HEK293 (cell line): ENCODE results near the gene IRF2BPL.

Source experiments
- GLIS1 ChIP-seq: fragments of 450-650 bp; formaldehyde crosslinking; IDR thresholded peaks from 2 replicates; pipeline ENCODE4 v1.5.1; 2016; ENCODE audit warnings: missing biosample characterization, missing genetic modification characterization
- KLF8 ChIP-seq: fragments of 450-650 bp; formaldehyde crosslinking; IDR thresholded peaks from 2 replicates; pipeline ENCODE4 v1.5.1; 2016; ENCODE audit warnings: missing biosample characterization, missing genetic modification characterization
- PRDM1 ChIP-seq: fragments of 450-650 bp; formaldehyde crosslinking; IDR thresholded peaks from 2 replicates; pipeline ENCODE4; 2016; ENCODE audit warnings: missing biosample characterization, missing genetic modification characterization
- SP3 ChIP-seq: fragments of 450-650 bp; formaldehyde crosslinking; IDR thresholded peaks from 2 replicates; pipeline ENCODE4 v1.5.1; 2016; ENCODE audit warnings: missing biosample characterization, missing genetic modification characterization
- YY2 ChIP-seq: fragments of 450-650 bp; formaldehyde crosslinking; IDR thresholded peaks from 2 replicates; pipeline ENCODE4 v1.5.1; 2016; ENCODE audit warnings: missing biosample characterization, missing genetic modification characterization
- ZBTB8A ChIP-seq: fragments of 450-650 bp; formaldehyde crosslinking; IDR thresholded peaks from 2 replicates; pipeline ENCODE4 v1.5.1; 2016; ENCODE audit warnings: missing biosample characterization, missing genetic modification characterization
- ZEB2 ChIP-seq: fragments of 450-650 bp; formaldehyde crosslinking; IDR thresholded peaks from 2 replicates; pipeline ENCODE4 v1.5.1; 2016; ENCODE audit warnings: missing biosample characterization, missing genetic modification characterization
- ZIC2 ChIP-seq: fragments of 450-650 bp; formaldehyde crosslinking; IDR thresholded peaks from 2 replicates; pipeline ENCODE4 v1.5.1; 2016; ENCODE audit warnings: missing biosample characterization, missing genetic modification characterization
- ZNF121 ChIP-seq: fragments of 450-650 bp; formaldehyde crosslinking; IDR thresholded peaks from 2 replicates; pipeline ENCODE4 v1.5.1; 2016; ENCODE audit warnings: missing biosample characterization, missing genetic modification characterization
- ZNF138 ChIP-seq: fragments of 450-650 bp; formaldehyde crosslinking; IDR thresholded peaks from 2 replicates; pipeline ENCODE4 v1.5.1; 2016; ENCODE audit warnings: missing biosample characterization, missing genetic modification characterization, borderline replicate concordance
- ZNF274 ChIP-seq, 2 experiments: fragments of 200-500 bp in 1 of 2; fragments of 450-650 bp in 1 of 2; sonication (Bioruptor generic) in 1 of 2; formaldehyde crosslinking in 1 of 2; IDR thresholded peaks; 2 replicates each; pipeline versions ENCODE4 v1.5.1 to v1.6.1; 2014 to 2016; ENCODE audit warnings: borderline replicate concordance in 1 of 2, inconsistent platforms in 1 of 2, low read length in 1 of 2, missing biosample characterization in 1 of 2, missing genetic modification characterization in 1 of 2
- ZNF324 ChIP-seq: fragments of 450-650 bp; formaldehyde crosslinking; IDR thresholded peaks from 2 replicates; pipeline ENCODE4 v1.5.1; 2016; ENCODE audit warnings: missing biosample characterization, missing genetic modification characterization
- ZNF335 ChIP-seq: fragments of 450-650 bp; formaldehyde crosslinking; conservative IDR thresholded peaks from 2 replicates; pipeline ENCODE4 v1.5.1; 2016; ENCODE audit warnings: missing biosample characterization, missing genetic modification characterization
- ZNF416 ChIP-seq: fragments of 450-650 bp; formaldehyde crosslinking; IDR thresholded peaks from 2 replicates; pipeline ENCODE4 v1.5.1; 2016; ENCODE audit warnings: missing biosample characterization, missing genetic modification characterization
- ZNF571 ChIP-seq: fragments of 450-650 bp; formaldehyde crosslinking; IDR thresholded peaks from 2 replicates; pipeline ENCODE4 v1.5.0; 2017; ENCODE audit warnings: missing biosample characterization, missing genetic modification characterization
- ZNF600 ChIP-seq: fragments of 450-650 bp; formaldehyde crosslinking; IDR thresholded peaks from 2 replicates; pipeline ENCODE4 v1.5.1; 2016; ENCODE audit warnings: missing biosample characterization, missing genetic modification characterization
- ZNF629 ChIP-seq: fragments of 450-650 bp; formaldehyde crosslinking; IDR thresholded peaks from 2 replicates; pipeline ENCODE4 v1.5.1; 2017; ENCODE audit warnings: missing biosample characterization, missing genetic modification characterization
- ZNF660 ChIP-seq: fragments of 450-650 bp; IDR thresholded peaks from 2 replicates; pipeline ENCODE4 v1.5.1; 2018; ENCODE audit warnings: missing biosample characterization, mild to moderate bottlenecking, missing genetic modification characterization
- ZNF664 ChIP-seq: fragments of 450-650 bp; formaldehyde crosslinking; IDR thresholded peaks from 2 replicates; pipeline ENCODE4 v1.5.1; 2016; ENCODE audit warnings: missing biosample characterization, missing genetic modification characterization
- TF ChIP-seq, protein P1 (sequence below): fragments of 450-650 bp; formaldehyde crosslinking; IDR thresholded peaks from 2 replicates; pipeline ENCODE4 v1.5.1; 2016; ENCODE audit warnings: missing biosample characterization, missing genetic modification characterization
- TF ChIP-seq, protein P2 (sequence below): fragments of 450-650 bp; formaldehyde crosslinking; IDR thresholded peaks from 2 replicates; pipeline ENCODE4 v1.5.1; 2016; ENCODE audit warnings: missing biosample characterization, missing genetic modification characterization
- TF ChIP-seq, protein P3 (sequence below): fragments of 450-650 bp; formaldehyde crosslinking; IDR thresholded peaks from 2 replicates; pipeline ENCODE4 v1.5.1; 2016; ENCODE audit warnings: missing biosample characterization, missing genetic modification characterization
- TF ChIP-seq, protein P4 (sequence below): sonication (generic); formaldehyde crosslinking; IDR thresholded peaks from 2 replicates; pipeline ENCODE4 v1.8.1; 2022; ENCODE audit warnings: mild to moderate bottlenecking, moderate library complexity, missing genetic modification reagents
- TF ChIP-seq, protein P5 (sequence below): fragments of 450-650 bp; formaldehyde crosslinking; conservative IDR thresholded peaks from 2 replicates; pipeline ENCODE4 v1.5.1; 2016; ENCODE audit warnings: low read depth, missing biosample characterization, missing genetic modification characterization
- TF ChIP-seq, protein P6 (sequence below): fragments of 450-650 bp; formaldehyde crosslinking; IDR thresholded peaks from 2 replicates; pipeline ENCODE4 v1.5.1; 2017; ENCODE audit warnings: missing biosample characterization, missing genetic modification characterization

Gene IRF2BPL

DNA sequence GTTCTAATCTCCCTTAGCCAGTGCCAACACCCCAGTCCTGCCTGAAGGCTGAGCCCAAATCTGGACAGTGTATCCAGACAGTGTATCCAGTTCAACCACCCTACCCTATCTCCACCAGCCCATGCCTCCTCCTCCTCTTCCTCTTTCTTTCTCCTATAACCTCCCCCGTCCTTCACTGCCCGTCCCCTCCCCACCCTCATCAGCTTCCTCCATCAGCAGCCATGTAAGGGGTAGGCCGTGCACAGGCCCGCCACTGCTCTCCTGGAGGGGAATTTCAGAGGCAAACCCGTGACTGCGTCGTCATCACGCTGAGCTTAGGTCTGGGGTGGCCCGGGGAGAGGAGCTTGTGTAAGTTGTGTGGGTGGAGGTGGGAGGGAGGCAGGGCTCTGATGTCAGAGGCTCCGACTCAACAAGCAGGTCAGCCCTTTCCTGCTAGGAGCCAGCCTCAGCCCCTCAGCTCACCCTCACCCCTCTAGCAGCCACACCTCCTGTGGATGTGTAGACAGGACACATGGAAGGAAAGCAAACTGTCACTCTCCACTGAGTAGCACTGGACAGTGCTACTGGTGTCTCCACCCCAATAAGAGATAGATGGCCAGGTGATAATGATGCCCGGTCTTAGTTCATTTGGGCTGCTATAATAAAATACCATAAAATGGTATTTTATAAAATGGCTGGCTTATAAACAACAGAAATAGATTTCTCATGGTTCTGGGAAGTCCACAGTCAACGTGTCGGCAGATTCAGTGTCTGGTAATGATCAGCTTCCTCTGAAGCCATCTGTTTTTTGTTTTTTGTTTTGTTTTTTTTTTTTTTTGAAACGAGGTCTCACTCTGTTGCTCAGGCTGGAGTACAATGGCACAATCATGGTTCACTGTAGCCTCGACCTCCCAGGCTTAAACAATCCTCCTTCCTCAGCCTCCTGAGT lies 50.5 kb downstream of the IRF2BPL start (continued):
- TF ChIP-seq ZNF600 (tag by site-specific recombination) (peak; percentile 67), PRDM1 (tag by site-specific recombination) (no peak), KLF8 (tag by site-specific recombination) (no peak), YY2 (tag by site-specific recombination) (no peak), ZNF664 (tag by site-specific recombination) (no peak), ZNF138 (tag by site-specific recombination) (no peak), ZIC2 (tag by site-specific recombination) (peak; percentile 58), SP3 (peak; percentile 20; the same call in 1 of the 2 replicates), ZNF416 (tag by site-specific recombination) (no peak), ZNF335 (tag by site-specific recombination) (no peak), ZNF571 (tag by site-specific recombination) (no peak), ZEB2 (tag by site-specific recombination) (0 out of 2 replicates have a peak, but pooled peaks have one; percentile 21), ZNF324 (tag by site-specific recombination) (no peak), GLIS1 (tag by site-specific recombination) (no peak), ZNF660 (0 out of 2 replicates have a peak, but pooled peaks have one; percentile 29), ZBTB8A (tag by site-specific recombination) (0 out of 2 replicates have a peak, but pooled peaks have one; percentile 14), ZNF274 (IDR thresholded peaks at IDR 0.05; ENCODE audit: low read length) (no peak), ZNF274 (tag by site-specific recombination; IDR thresholded peaks at IDR 0.05; ENCODE audit: borderline replicate concordance) (no peak), ZNF629 (tag by site-specific recombination) (peak; percentile 74), ZNF121 (tag by site-specific recombination) (no peak)
- TF ChIP-seq, protein P1, sequence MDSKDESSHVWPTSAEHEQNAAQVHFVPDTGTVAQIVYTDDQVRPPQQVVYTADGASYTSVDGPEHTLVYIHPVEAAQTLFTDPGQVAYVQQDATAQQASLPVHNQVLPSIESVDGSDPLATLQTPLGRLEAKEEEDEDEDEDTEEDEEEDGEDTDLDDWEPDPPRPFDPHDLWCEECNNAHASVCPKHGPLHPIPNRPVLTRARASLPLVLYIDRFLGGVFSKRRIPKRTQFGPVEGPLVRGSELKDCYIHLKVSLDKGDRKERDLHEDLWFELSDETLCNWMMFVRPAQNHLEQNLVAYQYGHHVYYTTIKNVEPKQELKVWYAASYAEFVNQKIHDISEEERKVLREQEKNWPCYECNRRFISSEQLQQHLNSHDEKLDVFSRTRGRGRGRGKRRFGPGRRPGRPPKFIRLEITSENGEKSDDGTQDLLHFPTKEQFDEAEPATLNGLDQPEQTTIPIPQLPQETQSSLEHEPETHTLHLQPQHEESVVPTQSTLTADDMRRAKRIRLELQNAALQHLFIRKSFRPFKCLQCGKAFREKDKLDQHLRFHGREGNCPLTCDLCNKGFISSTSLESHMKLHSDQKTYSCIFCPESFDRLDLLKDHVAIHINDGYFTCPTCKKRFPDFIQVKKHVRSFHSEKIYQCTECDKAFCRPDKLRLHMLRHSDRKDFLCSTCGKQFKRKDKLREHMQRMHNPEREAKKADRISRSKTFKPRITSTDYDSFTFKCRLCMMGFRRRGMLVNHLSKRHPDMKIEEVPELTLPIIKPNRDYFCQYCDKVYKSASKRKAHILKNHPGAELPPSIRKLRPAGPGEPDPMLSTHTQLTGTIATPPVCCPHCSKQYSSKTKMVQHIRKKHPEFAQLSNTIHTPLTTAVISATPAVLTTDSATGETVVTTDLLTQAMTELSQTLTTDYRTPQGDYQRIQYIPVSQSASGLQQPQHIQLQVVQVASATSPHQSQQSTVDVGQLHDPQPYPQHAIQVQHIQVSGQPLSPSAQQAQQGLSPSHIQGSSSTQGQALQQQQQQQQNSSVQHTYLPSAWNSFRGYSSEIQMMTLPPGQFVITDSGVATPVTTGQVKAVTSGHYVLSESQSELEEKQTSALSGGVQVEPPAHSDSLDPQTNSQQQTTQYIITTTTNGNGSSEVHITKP (tag by site-specific recombination) = no peak
- TF ChIP-seq, protein P2, sequence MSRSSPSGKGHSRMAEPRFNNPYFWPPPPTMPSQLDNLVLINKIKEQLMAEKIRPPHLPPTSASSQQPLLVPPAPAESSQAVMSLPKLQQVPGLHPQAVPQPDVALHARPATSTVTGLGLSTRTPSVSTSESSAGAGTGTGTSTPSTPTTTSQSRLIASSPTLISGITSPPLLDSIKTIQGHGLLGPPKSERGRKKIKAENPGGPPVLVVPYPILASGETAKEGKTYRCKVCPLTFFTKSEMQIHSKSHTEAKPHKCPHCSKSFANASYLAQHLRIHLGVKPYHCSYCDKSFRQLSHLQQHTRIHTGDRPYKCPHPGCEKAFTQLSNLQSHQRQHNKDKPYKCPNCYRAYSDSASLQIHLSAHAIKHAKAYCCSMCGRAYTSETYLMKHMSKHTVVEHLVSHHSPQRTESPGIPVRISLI (tag by site-specific recombination) = no peak
- TF ChIP-seq, protein P3, sequence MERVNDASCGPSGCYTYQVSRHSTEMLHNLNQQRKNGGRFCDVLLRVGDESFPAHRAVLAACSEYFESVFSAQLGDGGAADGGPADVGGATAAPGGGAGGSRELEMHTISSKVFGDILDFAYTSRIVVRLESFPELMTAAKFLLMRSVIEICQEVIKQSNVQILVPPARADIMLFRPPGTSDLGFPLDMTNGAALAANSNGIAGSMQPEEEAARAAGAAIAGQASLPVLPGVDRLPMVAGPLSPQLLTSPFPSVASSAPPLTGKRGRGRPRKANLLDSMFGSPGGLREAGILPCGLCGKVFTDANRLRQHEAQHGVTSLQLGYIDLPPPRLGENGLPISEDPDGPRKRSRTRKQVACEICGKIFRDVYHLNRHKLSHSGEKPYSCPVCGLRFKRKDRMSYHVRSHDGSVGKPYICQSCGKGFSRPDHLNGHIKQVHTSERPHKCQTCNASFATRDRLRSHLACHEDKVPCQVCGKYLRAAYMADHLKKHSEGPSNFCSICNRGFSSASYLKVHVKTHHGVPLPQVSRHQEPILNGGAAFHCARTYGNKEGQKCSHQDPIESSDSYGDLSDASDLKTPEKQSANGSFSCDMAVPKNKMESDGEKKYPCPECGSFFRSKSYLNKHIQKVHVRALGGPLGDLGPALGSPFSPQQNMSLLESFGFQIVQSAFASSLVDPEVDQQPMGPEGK (tag by site-specific recombination) = peak; percentile 66
- TF ChIP-seq, protein P4, sequence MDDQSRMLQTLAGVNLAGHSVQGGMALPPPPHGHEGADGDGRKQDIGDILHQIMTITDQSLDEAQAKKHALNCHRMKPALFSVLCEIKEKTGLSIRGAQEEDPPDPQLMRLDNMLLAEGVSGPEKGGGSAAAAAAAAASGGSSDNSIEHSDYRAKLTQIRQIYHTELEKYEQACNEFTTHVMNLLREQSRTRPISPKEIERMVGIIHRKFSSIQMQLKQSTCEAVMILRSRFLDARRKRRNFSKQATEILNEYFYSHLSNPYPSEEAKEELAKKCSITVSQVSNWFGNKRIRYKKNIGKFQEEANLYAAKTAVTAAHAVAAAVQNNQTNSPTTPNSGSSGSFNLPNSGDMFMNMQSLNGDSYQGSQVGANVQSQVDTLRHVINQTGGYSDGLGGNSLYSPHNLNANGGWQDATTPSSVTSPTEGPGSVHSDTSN (CRISPR knock-in tag) = no peak
- TF ChIP-seq, protein P5, sequence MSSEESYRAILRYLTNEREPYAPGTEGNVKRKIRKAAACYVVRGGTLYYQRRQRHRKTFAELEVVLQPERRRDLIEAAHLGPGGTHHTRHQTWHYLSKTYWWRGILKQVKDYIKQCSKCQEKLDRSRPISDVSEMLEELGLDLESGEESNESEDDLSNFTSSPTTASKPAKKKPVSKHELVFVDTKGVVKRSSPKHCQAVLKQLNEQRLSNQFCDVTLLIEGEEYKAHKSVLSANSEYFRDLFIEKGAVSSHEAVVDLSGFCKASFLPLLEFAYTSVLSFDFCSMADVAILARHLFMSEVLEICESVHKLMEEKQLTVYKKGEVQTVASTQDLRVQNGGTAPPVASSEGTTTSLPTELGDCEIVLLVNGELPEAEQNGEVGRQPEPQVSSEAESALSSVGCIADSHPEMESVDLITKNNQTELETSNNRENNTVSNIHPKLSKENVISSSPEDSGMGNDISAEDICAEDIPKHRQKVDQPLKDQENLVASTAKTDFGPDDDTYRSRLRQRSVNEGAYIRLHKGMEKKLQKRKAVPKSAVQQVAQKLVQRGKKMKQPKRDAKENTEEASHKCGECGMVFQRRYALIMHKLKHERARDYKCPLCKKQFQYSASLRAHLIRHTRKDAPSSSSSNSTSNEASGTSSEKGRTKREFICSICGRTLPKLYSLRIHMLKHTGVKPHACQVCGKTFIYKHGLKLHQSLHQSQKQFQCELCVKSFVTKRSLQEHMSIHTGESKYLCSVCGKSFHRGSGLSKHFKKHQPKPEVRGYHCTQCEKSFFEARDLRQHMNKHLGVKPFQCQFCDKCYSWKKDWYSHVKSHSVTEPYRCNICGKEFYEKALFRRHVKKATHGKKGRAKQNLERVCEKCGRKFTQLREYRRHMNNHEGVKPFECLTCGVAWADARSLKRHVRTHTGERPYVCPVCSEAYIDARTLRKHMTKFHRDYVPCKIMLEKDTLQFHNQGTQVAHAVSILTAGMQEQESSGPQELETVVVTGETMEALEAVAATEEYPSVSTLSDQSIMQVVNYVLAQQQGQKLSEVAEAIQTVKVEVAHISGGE (tag by site-specific recombination) = no peak
- TF ChIP-seq, protein P6, sequence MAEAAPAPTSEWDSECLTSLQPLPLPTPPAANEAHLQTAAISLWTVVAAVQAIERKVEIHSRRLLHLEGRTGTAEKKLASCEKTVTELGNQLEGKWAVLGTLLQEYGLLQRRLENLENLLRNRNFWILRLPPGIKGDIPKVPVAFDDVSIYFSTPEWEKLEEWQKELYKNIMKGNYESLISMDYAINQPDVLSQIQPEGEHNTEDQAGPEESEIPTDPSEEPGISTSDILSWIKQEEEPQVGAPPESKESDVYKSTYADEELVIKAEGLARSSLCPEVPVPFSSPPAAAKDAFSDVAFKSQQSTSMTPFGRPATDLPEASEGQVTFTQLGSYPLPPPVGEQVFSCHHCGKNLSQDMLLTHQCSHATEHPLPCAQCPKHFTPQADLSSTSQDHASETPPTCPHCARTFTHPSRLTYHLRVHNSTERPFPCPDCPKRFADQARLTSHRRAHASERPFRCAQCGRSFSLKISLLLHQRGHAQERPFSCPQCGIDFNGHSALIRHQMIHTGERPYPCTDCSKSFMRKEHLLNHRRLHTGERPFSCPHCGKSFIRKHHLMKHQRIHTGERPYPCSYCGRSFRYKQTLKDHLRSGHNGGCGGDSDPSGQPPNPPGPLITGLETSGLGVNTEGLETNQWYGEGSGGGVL (tag by site-specific recombination) = peak; percentile 94
